Large intestine (tissue), 3 donors: ENCODE data around the gene PRKN. TPM values are rescaled to one million over a fixed set of nuclear protein-coding genes. Genes with fewer than 3 reads are reported as not detected.
"Not testable (repeated sequence)": the region's sequence is repeated elsewhere in the genome, so short reads cannot be mapped to it uniquely, and the experiment has no call there.

Source experiments
- DNase-seq, 2 donors: peaks; one replicate each; pipeline versions ENCODE4 v3.0.0 to v3.0.0-alpha.2; 2013
- H3K27ac ChIP-seq: one replicate; pipeline ENCODE4 v1.5.1; 2013; ENCODE audit warnings: low read length
- H3K27me3 ChIP-seq: 2 replicates; pipeline ENCODE4 v1.6.1; 2013; ENCODE audit warnings: low read length; ENCODE audit not compliant: control insufficient read depth, insufficient read depth
- H3K36me3 ChIP-seq: 2 replicates; pipeline ENCODE4 v1.6.1; 2013; ENCODE audit warnings: low read length; ENCODE audit not compliant: control insufficient read depth, insufficient read depth
- H3K4me1 ChIP-seq: one replicate; pipeline ENCODE4 v1.6.1; 2013; ENCODE audit warnings: low read length; ENCODE audit not compliant: control insufficient read depth, insufficient read depth
- H3K4me3 ChIP-seq: one replicate; pipeline ENCODE4 v1.5.1; 2013; ENCODE audit warnings: low read length
- H3K9me3 ChIP-seq: one replicate; pipeline ENCODE4 v1.6.1; 2013; ENCODE audit warnings: mild to moderate bottlenecking, low read depth, low read length, moderate library complexity; ENCODE audit not compliant: control insufficient read depth
- WGBS: methylation state at CpG from one replicate; pipeline ENCODE4 v1.1.5; 2013; ENCODE audit warnings: low lambda C conversion rate; ENCODE audit not compliant: insufficient coverage; 5-methylcytosine and 5-hydroxymethylcytosine counted together
- polyA plus RNA-seq: library from polyadenylated mRNA; unstranded; fragments of 120-200 nt; gene quantifications from one replicate; pipeline ENCODE4 v1.2.1, GENCODE V29; 2013

Gene PRKN
- polyA plus RNA-seq, 1 donor, result 2.5 TPM

GRCh38 chr6:161822204-161822603 is 905.4 kb downstream of the PRKN start:
- not testable (repeated sequence) for H3K36me3 ChIP-seq, H3K27me3 ChIP-seq, H3K9me3 ChIP-seq, DNase-seq, H3K27ac ChIP-seq, H3K4me3 ChIP-seq, H3K4me1 ChIP-seq
- 100% methylated on average over 2 of the region's 9 CpGs for WGBS

GRCh38 chr6:161817881-161818280 is 909.7 kb downstream of the PRKN start:
- no peak for DNase-seq
- Histone ChIP-seq H3K4me3 (no peak overlapping the region), H3K9me3 (peaks cover 4% of the 10 kb centered on the region), H3K27me3 (no peaks in the 10 kb centered on the region), H3K36me3 (no peaks in the 10 kb centered on the region), H3K27ac (no peak overlapping the region), H3K4me1 (no peaks in the 10 kb centered on the region)
- no CpG with 5 or more reads among the region's 4 CpGs for WGBS

- H3K27me3 ChIP-seq, result no peaks in the 10 kb centered on the region
- H3K9me3 ChIP-seq, result peaks cover 4% of the 10 kb centered on the region
- H3K4me3 ChIP-seq, result no peak overlapping the region
- H3K4me1 ChIP-seq, result no peaks in the 10 kb centered on the region
- DNase-seq, result no peak
- H3K27ac ChIP-seq, result no peak overlapping the region
- no CpG with 5 or more reads among the region's 4 CpGs for WGBS
- H3K36me3 ChIP-seq, result no peaks in the 10 kb centered on the region
These were observed 911.6 kb downstream of the PRKN start for GRCh38 chr6:161815965-161816364.

GRCh38 chr6:161813156-161813555 is 914.4 kb downstream of the PRKN start:
- DNase-seq, result no peak
- Histone ChIP-seq H3K27me3 (no peaks in the 10 kb centered on the region), H3K36me3 (no peaks in the 10 kb centered on the region), H3K27ac (no peak overlapping the region), H3K4me3 (no peak overlapping the region), H3K4me1 (no peaks in the 10 kb centered on the region), H3K9me3 (peaks cover 4% of the 10 kb centered on the region)
- WGBS, result no CpG with 5 or more reads among the region's 8 CpGs

GRCh38 chr6:161809971-161810370 is 917.6 kb downstream of the PRKN start:
- no peaks in the 10 kb centered on the region for H3K27me3 ChIP-seq
- no CpG with 5 or more reads among the region's 2 CpGs for WGBS
- no peaks in the 10 kb centered on the region for H3K4me1 ChIP-seq
- H3K27ac ChIP-seq, result no peak overlapping the region
- H3K36me3 ChIP-seq, result no peaks in the 10 kb centered on the region
- H3K4me3 ChIP-seq, result no peak overlapping the region
- no peak for DNase-seq
- H3K9me3 ChIP-seq, result peaks cover 4% of the 10 kb centered on the region

GRCh38 chr6:161804838-161805237 is 922.7 kb downstream of the PRKN start:
- no peak overlapping the region for H3K27ac ChIP-seq
- no peaks in the 10 kb centered on the region for H3K36me3 ChIP-seq
- 100% methylated on average over 1 of the region's 1 CpG for WGBS
- H3K27me3 ChIP-seq, result no peaks in the 10 kb centered on the region
- H3K9me3 ChIP-seq, result no peaks in the 10 kb centered on the region
- no peaks in the 10 kb centered on the region for H3K4me1 ChIP-seq
- H3K4me3 ChIP-seq, result no peak overlapping the region
- DNase-seq, result no peak

- Histone ChIP-seq H3K36me3 (no peaks in the 10 kb centered on the region), H3K27me3 (no peaks in the 10 kb centered on the region), H3K4me3 (no peak overlapping the region), H3K4me1 (no peaks in the 10 kb centered on the region), H3K9me3 (peaks cover 2% of the 10 kb centered on the region), H3K27ac (no peak overlapping the region)
- WGBS, result no CpG with 5 or more reads among the region's 3 CpGs
- DNase-seq, result no peak
These were observed 924.4 kb downstream of the PRKN start for GRCh38 chr6:161803131-161803530.

GRCh38 chr6:161802231-161802630 is 925.3 kb downstream of the PRKN start:
- no peaks in the 10 kb centered on the region for H3K36me3 ChIP-seq
- H3K9me3 ChIP-seq, result peaks cover 2% of the 10 kb centered on the region
- WGBS, result 100% methylated on average over 3 of the region's 8 CpGs
- no peak overlapping the region for H3K27ac ChIP-seq
- H3K27me3 ChIP-seq, result no peaks in the 10 kb centered on the region
- DNase-seq, result no peak
- H3K4me3 ChIP-seq, result no peak overlapping the region
- H3K4me1 ChIP-seq, result no peaks in the 10 kb centered on the region

GRCh38 chr6:161798844-161799394 is 928.6 kb downstream of the PRKN start:
- WGBS, result no CpG with 5 or more reads among the region's 7 CpGs
- no peak overlapping the region for H3K27ac ChIP-seq

GRCh38 chr6:161796681-161797080 is 930.9 kb downstream of the PRKN start:
- Histone ChIP-seq H3K36me3 (no peaks in the 10 kb centered on the region), H3K27me3 (no peaks in the 10 kb centered on the region), H3K4me3 (no peak overlapping the region), H3K27ac (no peak overlapping the region), H3K9me3 (peaks cover 2% of the 10 kb centered on the region), H3K4me1 (no peaks in the 10 kb centered on the region)
- no CpG with 5 or more reads among the region's 1 CpG for WGBS
- no peak for DNase-seq

More at GRCh38 chr6:161798844-161799394, 928.6 kb downstream of the PRKN start:
- no peak for DNase-seq
- H3K9me3 ChIP-seq, result peaks cover 2% of the 10 kb centered on the region
- no peaks in the 10 kb centered on the region for H3K36me3 ChIP-seq
- no peaks in the 10 kb centered on the region for H3K4me1 ChIP-seq
- no peaks in the 10 kb centered on the region for H3K27me3 ChIP-seq
- H3K4me3 ChIP-seq, result no peak overlapping the region

- Histone ChIP-seq H3K4me1 (no peaks in the 10 kb centered on the region), H3K27me3 (no peaks in the 10 kb centered on the region), H3K4me3 (no peak overlapping the region), H3K27ac (no peak overlapping the region), H3K9me3 (no peaks in the 10 kb centered on the region), H3K36me3 (no peaks in the 10 kb centered on the region)
- WGBS, result 29% methylated on average over 1 of the region's 8 CpGs
- DNase-seq, result no peak
These were observed 934.6 kb downstream of the PRKN start for GRCh38 chr6:161792851-161793493.
